GM21723 (cell line): Measurements from ENCODE around the gene MRPL36.

ENCODE experiments used
- ATAC-seq: cut with Tn5 transposase; IDR thresholded peaks from one replicate; pipeline ENCODE4 v1.9.1; 2021; ENCODE audit warnings: mild to moderate bottlenecking, moderate library complexity; ENCODE audit not compliant: unreplicated experiment

Gene MRPL36

DNA sequence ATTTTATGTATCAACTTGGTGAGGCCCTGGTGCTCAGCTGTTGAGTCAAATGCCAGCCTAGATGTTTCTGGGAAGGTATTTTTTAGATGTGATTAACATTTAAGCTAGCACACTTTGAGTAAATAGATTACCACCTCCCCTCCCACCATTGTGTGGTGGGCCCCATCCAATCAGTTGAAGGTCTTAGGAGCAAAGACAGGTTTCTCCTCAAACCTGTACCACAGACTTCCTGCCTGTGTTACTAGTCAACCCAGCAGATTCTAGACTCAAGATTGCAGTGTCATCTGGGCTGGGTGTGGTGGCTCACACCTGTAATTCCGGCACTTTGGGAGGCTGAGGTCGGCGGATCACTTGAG, 33.8 kb downstream of the MRPL36 start:
- no peak for ATAC-seq

DNA sequence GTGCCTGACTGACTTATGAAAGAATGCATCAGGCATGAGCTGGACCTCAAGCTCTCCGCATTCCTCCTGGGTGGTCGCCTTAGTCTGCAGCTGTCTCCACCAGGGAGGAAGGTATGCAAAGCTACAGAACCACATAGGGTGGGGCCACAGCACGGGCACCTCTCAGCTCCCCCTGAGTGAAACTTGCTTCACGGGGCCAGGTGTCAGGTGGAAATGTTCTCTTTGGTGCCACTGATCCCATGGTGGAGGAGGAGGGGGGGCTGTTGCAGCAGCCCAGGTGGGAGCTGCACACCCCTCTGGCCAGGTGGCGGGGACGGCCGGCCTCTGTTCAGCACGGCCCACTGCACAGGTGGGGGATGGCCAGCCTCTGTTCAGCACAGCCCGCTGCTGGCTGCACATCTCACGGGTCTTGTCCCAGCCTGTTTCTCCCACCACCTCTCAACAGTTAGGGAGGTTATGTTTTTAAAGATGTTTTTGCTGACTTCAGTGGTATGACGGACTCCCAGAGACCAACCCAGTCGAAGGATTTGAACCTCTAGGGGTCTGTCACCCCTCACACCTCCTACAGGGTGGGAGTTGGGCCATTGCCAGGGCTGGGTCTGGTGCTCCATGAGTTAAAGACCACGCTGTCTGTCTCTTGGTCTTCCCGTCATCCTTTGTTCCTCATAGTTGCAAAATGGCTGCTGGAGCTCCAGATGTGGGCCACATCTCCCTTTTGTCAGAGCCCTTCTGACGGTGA, 34.3 kb downstream of the MRPL36 start:
- no peak for ATAC-seq

DNA sequence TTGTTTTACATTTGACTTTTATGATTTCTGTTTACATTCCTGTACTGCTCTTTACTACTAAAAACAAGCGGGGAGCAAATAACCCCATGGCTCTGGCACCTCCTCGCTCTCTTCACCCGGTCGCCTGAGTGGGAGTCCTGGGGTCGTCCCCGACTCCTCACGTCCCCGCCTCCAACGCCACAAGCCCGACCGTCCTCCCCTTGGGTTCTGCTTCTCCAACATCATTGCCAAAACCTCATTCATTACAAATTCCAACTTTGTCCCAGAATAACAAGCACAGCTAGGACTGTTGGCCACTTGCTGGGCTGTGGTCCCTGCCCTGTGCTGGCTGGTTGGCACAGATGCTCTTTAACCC, 35.1 kb downstream of the MRPL36 start:
- no peak for ATAC-seq

DNA sequence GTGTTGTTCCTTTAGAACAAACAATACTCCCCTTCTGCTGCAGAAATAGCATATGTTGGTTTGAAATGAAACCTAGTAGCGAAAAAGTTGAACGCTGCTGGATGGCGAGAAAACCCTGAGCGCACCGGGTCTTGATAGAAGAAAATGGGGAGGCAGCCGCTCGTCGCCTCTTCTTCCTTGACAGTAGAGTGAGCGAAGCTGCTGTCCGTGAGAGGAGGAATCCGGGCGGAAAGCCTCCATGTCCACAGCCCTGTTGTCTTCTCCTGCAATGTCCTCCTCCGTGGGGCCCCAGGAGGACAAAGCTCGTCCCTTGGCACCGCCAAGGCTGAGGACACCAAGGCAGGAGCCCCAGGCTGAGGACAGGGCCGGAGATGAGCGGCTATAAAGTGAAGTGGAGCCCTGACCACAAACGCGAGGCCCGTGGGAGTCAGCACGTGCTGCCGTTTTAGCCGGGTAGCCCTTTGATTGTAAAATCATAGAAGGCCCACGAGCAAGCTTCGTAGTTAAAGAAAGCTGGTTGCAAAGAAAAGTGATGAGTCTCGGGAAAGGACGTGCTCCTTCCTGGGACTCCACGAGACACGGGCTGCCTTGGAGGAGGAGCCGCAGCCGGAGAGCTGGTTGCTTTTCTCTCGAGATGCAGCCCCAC, 35.6 kb downstream of the MRPL36 start:
- no peak for ATAC-seq

DNA sequence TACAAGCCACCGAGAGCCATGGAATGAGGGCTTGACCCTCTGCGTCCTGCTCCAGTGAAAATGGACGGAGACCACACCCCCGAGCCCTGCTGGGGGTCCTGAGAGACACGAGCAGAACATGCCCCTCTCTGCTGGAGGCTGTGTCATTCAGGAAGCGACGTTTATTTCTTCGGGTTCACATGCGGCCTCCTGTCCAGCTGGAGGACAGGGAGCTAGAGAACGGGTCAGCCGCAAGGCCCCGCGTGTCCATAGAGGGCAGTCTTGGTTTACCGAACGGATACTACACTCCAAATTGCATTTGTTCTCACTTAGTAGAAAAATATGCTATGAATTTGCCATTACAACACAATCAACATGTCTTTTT, 36.1 kb downstream of the MRPL36 start:
- no peak for ATAC-seq

DNA sequence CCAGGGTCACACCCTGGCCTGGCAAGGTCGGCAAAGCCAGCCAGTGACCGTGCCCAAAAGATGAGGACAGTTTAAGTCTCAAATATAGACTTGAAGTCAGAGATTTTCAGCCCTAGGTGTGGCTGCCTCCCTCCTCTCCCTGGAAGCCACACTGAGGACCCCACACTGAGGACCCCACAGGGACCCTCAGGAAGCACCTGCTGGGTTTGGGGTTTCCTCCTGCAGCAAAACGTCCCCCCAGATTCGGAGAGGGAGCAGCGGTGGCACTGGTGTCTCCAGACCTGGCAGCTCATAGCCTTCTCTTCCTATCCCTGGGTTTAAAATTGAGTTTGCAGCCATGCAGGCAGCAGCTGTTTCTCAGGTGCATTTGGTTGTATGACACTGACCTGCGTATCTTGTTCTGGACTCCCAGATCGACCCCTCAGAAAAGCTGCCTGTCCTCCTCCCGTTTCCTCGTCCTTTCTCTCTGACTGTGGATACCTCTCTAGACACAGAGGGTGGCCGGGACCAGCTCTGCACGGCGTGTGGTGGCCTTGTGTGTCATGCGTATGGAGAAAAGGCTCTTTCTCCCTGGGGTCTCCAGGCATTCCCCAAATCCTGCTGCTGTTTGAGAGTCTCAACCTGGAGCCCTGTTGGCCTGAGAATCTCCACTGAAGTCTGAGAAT, 36.6 kb downstream of the MRPL36 start:
- ATAC-seq = no peak

DNA sequence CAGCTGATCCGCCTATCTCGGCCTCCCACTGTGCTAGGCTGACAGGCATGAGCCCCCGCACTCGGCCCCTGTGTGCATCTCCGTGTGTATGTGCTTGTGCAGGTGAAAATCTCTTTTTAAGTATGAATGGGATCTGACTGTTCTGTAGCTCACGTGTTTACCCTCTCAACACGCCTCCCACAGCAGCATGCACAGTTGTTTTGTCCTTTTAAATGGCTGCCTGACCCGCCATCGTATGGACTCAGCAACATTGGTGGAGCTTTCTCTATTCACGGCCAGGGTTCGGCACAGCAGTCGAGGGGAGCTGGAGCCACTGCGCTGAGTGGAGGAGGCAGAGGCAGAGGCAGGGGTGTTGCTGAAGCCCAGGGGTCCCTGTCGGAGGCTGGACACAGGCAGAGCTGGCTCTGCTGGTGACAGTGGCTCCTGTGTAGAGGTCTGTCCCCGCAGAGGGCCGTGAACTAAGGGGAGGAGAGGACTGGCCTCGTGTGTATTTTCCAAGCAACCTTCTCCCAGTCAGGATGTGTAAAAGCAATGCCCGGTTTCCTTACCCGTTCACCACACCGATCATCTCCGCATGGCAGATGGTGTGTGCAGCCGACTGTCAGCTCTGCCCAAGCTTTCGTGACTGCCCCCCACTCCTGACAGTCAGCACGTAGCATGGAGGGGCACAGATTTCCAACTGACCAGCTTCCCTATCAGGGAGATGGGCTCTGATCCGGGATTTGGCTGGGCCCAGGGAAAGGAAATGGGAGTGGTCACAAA, 37.3 kb downstream of the MRPL36 start:
- ATAC-seq = no peak

DNA sequence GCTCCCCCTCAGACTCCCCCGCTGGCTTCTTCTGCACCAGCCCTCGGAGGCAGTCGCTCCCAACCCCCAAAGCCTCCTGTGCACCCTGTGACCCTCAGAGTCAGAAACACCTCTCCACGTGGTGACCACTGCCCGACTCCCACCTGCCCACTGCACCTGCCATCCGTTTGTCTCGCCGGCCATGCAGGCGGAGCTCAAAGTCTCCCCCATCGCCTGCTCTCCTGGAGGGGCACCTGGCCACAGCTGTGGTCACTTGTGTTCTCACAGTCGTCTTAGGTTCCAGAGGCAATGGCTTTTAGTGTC, 38.2 kb downstream of the MRPL36 start:
- no peak for ATAC-seq

DNA sequence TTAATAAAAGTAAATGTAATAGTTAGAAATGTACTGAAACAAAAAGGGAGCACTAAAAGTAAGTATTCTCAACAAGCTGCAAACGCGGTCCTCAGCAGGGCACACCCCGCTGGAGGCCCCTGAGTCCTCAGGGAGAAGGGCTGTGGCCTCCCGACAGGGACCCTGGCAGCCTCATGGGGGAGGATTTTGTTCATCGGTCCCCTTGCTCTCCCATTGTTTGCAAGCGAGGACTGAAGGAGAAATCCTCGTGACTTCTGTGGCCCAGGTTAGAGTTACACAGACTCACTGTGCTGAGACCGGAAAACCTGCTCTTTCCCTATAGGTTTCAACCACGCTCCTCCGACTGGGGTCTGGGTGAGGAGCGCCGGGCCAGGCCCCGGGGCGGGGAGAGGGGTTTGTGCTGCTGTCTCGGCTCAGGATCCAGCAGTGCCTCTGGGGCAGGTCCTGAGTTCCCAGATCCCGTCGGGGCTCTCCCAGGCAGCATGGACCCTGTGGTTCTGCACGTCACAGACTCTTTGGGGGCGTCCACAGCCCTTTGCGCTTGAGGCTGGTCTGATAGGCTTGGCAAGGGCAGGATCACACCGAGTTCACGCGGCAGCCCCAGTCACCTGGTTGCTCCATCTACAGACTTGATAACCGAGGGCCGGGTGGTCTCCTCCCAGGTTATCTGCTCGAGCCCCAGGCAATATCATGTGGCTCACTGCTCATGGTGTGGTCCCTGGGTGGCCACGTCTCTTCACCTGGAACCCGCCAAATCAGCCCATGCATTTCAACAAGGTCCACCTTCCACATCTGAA, 38.8 kb downstream of the MRPL36 start:
- no peak for ATAC-seq

DNA sequence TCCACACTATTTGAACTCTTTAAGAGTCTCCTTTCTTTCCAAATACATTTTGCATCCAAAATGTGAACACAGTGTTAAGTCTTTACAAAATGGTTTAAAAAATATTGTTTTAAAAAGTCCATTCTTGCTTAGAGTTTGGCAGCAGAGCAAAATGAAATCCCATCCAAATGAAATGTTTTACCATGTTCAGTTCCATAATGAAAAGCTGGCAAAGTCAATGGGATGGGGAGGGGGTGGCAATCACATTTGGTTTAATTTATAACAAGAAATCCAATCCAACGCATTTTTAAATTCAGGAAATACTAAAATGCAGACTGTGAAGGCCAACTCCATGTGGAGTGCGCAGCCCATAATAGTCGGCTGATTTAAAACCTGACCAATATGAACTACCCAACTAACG, 39.4 kb downstream of the MRPL36 start:
- no peak for ATAC-seq

DNA sequence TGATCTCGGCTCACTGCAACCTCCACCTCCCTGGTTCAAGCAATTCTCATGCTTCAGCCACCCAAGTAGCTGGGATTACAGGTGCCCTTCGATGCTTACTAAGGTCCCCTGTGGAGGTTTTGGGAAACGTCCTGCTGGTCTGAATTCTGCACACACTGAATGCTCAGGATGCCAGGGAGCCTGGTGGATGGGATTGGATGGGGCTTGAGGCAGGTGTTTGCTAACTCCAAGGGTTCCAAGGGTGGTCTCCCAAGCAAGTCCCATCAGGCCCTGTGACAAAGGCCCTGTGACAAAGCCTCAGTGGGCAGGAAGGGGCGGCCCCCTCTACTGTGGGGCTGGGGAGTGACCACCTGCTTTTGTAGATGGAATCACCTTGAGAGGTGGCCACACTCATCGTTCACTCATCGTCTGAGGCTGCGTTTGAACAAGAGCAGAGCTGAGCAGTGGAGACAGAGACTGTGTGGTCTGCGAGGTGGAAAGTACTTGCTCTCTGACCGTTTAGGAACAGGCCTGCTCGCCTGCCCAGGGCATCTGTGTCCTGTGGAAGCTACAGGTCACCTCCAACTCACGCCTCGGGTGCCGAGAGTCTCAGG, 40.2 kb downstream of the MRPL36 start:
- ATAC-seq = no peak

DNA sequence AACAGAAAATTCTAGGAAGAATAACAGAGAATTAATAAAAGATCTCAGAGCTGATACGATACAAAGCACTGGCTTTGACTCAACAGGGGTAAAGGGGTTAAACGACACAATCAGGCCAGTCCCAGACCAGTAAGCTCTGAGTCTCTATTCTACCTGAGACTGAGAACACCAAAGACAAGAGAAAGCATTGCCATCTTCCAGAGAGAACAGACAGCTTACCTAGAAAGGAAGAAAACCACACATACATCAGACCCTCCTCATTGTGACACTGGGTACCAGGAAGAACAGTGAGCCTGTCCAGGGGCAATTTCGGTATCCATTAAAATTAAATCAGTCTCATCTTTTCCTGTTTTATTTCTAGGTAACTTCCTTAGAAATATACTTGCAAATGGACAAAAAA, 41.1 kb downstream of the MRPL36 start:
- ATAC-seq = no peak

DNA sequence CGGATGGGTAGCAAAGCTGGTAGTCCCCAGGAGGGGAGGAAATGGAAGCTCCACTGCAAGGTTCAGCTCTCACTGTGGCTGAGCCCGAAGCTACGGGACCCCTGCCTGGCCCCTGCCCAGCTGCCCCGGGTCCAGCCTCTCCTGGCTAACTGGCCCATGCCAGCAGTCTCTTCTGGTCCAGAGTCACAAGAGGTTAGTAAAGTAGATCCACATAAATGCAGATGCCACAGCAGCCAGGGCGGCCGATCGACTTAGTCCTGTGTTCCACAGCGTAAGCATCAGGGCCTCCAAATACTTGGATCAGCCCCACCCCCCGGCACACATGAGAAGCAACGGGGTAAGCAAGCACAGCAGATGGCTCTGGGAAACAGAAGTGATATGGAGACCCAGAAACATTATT, 42.1 kb downstream of the MRPL36 start:
- ATAC-seq = no peak

DNA sequence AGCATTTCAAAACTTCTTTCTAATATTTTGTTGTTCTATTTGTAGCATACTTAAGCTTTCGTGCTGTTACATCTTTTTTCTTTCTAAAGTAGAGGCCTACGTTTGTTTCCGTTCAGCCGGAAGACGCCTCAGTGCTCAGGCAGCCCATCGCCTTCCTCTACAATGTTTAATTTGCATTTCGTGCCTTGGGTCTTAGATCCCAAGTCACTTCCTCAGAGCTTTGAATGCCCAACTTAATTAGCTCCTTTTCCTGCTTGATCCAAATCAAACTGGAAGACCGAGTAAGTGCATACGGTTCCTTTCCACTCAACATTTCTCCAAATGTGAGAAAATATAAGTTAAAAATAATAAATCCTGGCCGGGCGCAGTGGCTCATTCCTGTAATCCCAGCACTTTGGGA, 43.2 kb downstream of the MRPL36 start:
- no peak for ATAC-seq

DNA sequence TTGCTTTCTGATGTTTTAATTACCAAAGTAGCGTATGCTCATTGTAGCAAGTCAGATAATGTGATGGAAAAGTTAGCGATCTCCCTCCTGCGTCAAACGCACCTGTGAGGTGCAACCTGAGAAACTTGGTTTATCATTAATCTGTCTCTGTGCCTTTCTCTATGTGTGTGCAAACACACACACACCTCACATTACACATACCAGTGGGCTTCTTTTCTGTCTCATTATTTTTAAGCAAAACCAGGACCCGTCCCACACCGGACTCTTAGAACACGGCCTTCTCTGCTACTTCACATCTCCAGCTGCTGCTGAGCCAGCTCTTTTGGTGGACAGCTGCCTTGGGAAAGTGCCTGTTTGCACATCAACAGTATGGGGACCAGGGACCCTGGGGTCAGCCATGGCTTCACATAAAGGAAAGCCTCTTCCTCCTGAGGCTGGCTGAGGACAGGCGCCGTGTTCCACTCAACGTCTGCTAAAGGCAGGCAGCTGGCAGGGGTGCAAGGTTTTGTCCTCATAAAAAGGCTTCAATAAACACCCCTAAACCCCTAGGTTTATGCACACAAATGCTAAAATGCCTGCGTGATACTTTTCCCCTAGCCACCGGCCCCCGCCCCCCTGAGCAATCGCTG, 44.2 kb downstream of the MRPL36 start:
- no peak for ATAC-seq

DNA sequence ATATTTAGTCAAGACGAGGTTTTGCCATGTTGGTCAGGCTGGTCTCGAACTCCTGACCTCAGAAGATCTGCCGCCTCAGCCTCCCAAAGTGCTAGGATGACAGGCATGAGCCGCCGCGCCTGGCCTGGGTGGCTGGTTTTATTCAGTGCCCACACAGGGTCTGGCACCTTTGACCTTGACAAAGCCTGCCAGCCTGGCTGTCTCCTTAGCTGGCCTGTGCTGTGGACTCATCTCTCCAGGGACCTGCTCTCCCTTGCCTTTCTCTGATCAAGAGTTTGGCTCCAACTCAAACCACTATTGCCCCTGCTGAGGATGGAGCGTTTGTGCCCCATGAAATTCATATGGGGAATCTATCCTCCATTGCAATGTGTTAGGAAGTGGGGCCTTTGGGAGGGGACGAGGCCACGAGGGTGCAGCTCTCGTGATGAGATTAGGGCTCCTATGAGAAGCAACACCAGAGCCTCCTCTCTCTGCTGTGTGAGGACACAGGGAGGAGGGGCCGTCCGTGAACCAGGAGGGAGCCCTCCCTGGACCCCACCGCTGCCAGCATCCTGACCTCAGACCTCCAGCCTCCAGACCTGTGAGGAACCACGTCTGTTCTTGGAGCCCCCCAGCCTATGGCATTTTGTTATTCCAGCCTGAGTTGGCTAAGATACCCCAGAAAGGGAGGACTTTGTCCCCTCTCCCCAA, 45.0 kb downstream of the MRPL36 start:
- no peak for ATAC-seq

DNA sequence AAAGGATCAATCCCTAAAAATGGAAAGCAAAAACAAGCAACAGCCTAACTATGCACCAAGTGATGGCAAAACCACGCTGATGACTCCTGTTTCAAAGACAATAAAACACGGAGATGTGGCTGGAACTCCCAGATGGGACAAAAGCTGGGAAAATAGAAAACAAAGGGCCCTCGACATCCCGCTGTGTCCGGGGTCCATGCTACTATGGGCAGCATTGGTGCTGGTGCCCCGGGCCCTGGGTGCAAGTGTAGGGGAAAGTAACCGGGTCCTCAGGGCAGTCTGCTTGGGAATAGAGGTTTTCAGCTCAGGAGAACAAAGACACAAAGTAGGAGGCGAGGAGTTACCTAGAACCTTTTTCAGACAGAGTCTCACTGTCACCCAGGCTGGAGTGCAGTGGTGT, 46.1 kb downstream of the MRPL36 start:
- no peak for ATAC-seq

DNA sequence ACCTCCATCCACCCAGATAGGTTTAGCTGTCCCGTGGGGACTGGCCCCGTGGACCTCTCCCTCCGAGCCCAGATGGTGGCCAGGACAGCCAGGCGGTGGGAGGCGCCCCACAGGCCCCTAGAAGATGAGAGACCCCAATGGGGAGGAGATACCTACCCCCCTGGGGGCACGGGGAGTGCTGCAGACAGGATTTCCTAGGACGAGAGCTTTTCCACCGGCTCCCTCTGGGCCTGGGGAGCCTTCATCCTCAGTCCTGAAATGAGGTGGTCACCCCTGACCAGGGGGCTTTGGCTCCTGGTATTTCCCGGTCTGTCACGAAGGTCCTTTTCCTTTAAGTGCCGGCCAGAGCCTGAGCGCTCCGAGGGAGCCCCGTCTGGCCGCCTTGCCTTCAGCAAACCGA, 46.8 kb downstream of the MRPL36 start:
- no peak for ATAC-seq

DNA sequence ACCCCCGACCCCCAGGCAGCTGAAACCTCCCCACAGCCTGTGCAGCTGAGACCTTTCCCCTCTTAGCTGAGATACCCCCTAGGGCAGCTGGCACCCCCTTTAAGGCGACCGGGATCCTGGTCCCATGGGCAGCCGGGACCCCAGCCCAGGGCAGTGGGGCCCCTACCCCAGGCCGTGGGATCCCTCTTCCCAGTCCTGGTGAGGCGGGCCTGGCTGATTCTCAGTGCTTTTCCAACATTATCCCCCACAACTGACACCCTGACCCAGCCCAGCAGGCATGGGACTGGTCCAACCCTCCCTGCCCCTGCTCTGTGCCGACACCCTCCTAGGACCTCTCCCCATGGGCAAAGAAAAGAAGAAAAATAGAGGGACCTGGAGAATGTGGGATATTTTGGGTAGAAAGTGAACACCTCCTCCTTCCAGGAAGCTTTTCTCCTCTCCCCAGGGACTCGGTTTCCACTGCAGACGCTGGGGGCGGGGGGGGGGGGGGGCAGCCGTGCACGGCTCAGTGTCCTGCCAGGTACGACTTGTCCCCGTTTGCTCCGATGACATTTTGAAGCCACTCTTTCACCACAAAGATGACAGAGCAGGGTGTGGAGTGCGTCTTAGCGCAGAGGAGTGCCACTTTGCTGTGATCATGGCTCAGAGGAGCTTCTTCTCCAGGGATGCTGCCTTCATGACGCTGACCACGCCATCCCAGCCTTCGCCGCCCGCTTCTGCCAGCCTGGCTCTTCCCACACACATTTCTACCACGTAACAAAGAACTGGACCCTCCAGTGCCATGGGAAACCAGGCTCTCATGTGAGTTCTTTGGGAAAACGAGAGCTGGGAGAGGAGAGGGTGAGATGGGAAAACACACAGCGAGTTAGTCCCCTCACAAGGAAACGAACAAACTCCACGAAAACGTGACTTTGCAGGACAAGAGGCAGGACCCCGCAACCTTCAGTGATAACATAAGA, 47.5 kb downstream of the MRPL36 start:
- ATAC-seq = no peak
